ENCODE results near the gene RIOK1. TPM values are rescaled to one million over a fixed set of nuclear protein-coding genes. Genes with fewer than 3 reads are reported as not detected.
A peak's percentile ranks its signal among the peaks of the same experiment; 100 is the strongest.

The RIOK1 gene
- total and polyA plus RNA-seq, 9 of the 15 experiments (the other 6 are each of a cell fraction or from before 2014, with no cell fraction given) = 24.9 to 101 (median 52.2) TPM

DNA sequence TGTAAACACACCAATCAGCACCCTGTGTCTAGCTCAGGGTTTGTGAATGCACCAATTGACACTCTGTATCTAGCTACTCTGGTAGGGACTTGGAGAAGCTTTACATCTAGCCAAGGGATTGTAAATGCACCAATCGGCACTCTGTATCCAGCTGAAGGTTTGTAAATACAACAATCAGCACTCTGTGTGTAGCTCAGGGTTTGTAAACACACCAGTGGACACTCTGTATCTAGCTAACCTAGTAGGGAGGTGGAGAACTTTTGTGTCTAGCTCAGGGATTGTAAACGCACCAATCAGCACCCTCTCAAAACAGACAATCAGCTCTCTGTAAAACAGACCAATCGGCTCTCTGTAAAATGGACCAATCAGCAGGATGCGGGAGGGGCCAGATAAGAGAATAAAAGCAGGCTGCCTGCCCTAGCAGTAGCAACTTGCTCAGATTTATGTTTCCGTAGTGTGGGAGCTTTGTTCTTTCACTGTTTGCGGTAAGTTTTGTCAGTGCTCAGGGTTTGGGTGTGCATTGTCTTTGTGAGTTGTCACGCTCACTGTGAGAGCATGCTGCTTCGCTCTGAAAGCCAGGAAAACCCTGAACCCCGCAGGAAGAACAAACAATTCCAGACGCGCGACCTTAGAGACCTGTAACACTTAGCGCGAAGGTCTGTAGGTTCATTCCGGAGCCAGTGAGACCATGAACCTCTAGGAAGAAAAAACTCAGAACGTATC, 37.0 kb downstream of the RIOK1 start:
- intact Hi-C loops (cut with micrococcal nuclease) (no loop called here), in situ Hi-C loops (cut with MboI) (no loop called here)
- Histone ChIP-seq H3K27ac (ENCODE audit: extremely low read depth, low read depth, low read length) (no peak overlapping the region), H3K4me1 (replicated peaks in 1 of 2; ENCODE audit: control insufficient read depth in 2 of 2, insufficient read depth in 2 of 2, low read length in 2 of 2) (peaks cover 0 to 4% of the 10 kb centered on the region in 2 experiments; a peak in 3 of 5 replicates), H2AFZ (ENCODE audit: low read depth, low read length) (no peak overlapping the region), H3K9me3 (replicated peaks; ENCODE audit: control insufficient read depth, insufficient read depth, low read depth, low read length) (no peaks in the 10 kb centered on the region; the same call in 1 of the 2 replicates), H3K9ac (ENCODE audit: insufficient read depth in 1 of 2, low read depth in 2 of 2, low read length in 2 of 2) (no peak overlapping the region), H3K36me3 (ENCODE audit: control insufficient read depth, insufficient read depth, low read length) (no peaks in the 10 kb centered on the region), H3K27me3 (ENCODE audit: control insufficient read depth in 2 of 2, insufficient read depth in 2 of 2, low read length in 2 of 2) (peaks cover 2 to 13% of the 10 kb centered on the region in 2 experiments; a peak in 4 of 5 replicates), H3K9me1 (ENCODE audit: control insufficient read depth, insufficient read depth, low read length) (no peaks in the 10 kb centered on the region), H4K20me1 (replicated peaks; ENCODE audit: control insufficient read depth, insufficient read depth, low read length) (0 out of 2 replicates have a peak, but pooled peaks cover 2% of the 10 kb centered on the region), H3K4me3 (no peak overlapping the region), H3K79me2 (ENCODE audit: control insufficient read depth, insufficient read depth, low read length) (no peaks in the 10 kb centered on the region), H3K4me2 (ENCODE audit: insufficient read depth, low read length) (no peak overlapping the region)
- 57% methylated on average over 16 of the region's 16 CpGs for WGBS (ENCODE audit: insufficient coverage, low coverage, missing lambda C conversion rate)
- POLR2A ChIA-PET = interaction anchor here (0.7 to 1.2 kb wide), 2 partner anchors 9 to 269 kb away, joined by 3 to 7 read pairs; no protein-coding TSS in a partner anchor
- CTCF ChIA-PET (ENCODE audit: low intra/inter-chr PET ratio) = no interaction called here
- no peak for DNase-seq (ENCODE audit: extremely low read depth in 1 of 4, low spot score in 3 of 4)
- no peak for ATAC-seq
- no peak for FAIRE-seq
- BruUV-seq (replicated peaks) = no TSS peak
- TF ChIP-seq, protein P1, sequence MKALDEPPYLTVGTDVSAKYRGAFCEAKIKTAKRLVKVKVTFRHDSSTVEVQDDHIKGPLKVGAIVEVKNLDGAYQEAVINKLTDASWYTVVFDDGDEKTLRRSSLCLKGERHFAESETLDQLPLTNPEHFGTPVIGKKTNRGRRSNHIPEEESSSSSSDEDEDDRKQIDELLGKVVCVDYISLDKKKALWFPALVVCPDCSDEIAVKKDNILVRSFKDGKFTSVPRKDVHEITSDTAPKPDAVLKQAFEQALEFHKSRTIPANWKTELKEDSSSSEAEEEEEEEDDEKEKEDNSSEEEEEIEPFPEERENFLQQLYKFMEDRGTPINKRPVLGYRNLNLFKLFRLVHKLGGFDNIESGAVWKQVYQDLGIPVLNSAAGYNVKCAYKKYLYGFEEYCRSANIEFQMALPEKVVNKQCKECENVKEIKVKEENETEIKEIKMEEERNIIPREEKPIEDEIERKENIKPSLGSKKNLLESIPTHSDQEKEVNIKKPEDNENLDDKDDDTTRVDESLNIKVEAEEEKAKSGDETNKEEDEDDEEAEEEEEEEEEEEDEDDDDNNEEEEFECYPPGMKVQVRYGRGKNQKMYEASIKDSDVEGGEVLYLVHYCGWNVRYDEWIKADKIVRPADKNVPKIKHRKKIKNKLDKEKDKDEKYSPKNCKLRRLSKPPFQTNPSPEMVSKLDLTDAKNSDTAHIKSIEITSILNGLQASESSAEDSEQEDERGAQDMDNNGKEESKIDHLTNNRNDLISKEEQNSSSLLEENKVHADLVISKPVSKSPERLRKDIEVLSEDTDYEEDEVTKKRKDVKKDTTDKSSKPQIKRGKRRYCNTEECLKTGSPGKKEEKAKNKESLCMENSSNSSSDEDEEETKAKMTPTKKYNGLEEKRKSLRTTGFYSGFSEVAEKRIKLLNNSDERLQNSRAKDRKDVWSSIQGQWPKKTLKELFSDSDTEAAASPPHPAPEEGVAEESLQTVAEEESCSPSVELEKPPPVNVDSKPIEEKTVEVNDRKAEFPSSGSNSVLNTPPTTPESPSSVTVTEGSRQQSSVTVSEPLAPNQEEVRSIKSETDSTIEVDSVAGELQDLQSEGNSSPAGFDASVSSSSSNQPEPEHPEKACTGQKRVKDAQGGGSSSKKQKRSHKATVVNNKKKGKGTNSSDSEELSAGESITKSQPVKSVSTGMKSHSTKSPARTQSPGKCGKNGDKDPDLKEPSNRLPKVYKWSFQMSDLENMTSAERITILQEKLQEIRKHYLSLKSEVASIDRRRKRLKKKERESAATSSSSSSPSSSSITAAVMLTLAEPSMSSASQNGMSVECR (CRISPR knock-in tag; IDR thresholded peaks at IDR 0.05) = no peak
- TF ChIP-seq NFYB (IDR thresholded peaks at IDR 0.05; ENCODE audit: extremely low read depth, insufficient read length) = peak; percentile 26

Data from K562 (cell line).